Effector memory CD8-positive, alpha-beta T cell (primary cell): ENCODE results near the gene ZNF804B.
A peak's percentile ranks its signal among the peaks of the same experiment; 100 is the strongest.

Experiments
- ATAC-seq: fragments of 150-1000 bp; cut with Tn5 transposase; replicated peaks from 2 replicates; pipeline ENCODE4 v1.10.0; 2021; ENCODE audit warnings: mild to moderate bottlenecking, moderate library complexity
- DNase-seq, 3 experiments: peaks; one replicate each; pipeline ENCODE4 v3.0.0; 2021
- H3K27ac Mint-ChIP-seq, 2 donors: one replicate each; pipeline ENCODE4 v1.8.0; 2022; ENCODE audit warnings: mild to moderate bottlenecking in 2 of 2, mixed read lengths in 2 of 2, moderate library complexity in 2 of 2
- H3K27me3 Mint-ChIP-seq, 2 donors: one replicate each; pipeline ENCODE4 v1.8.0; 2022; ENCODE audit warnings: mixed read lengths in 2 of 2
- H3K36me3 Mint-ChIP-seq: one replicate; pipeline ENCODE4 v1.8.0; 2022; ENCODE audit warnings: mild to moderate bottlenecking, moderate library complexity, mixed read lengths; ENCODE audit not compliant: insufficient read depth
- H3K4me1 Mint-ChIP-seq, 2 donors: one replicate each; pipeline ENCODE4 v1.8.0; 2022; ENCODE audit warnings: low read depth in 2 of 2, mixed read lengths in 2 of 2
- H3K4me3 Mint-ChIP-seq, 2 donors: one replicate each; pipeline ENCODE4 v1.8.0; 2022; ENCODE audit warnings: mild to moderate bottlenecking in 2 of 2, mixed read lengths in 2 of 2, moderate library complexity in 2 of 2
- H3K9me3 Mint-ChIP-seq, 2 donors: one replicate each; pipeline ENCODE4 v1.8.0; 2022; ENCODE audit warnings: mixed read lengths in 2 of 2

Gene ZNF804B

GRCh38 chr7:88789480-88790064 is 30.1 kb downstream of the ZNF804B start:
- no peaks in the 10 kb centered on the region for H3K36me3 Mint-ChIP-seq
- H3K4me1 Mint-ChIP-seq: no peaks in the 10 kb centered on the region
- H3K4me3 Mint-ChIP-seq: no peak overlapping the region
- H3K27ac Mint-ChIP-seq: no peak overlapping the region
- H3K9me3 Mint-ChIP-seq: no peaks in the 10 kb centered on the region
- no peak for ATAC-seq
- no peaks in the 10 kb centered on the region for H3K27me3 Mint-ChIP-seq
- no peak for DNase-seq

GRCh38 chr7:88791891-88792290 is 32.4 kb downstream of the ZNF804B start:
- H3K4me3 Mint-ChIP-seq: no peak overlapping the region
- no peaks in the 10 kb centered on the region for H3K9me3 Mint-ChIP-seq
- ATAC-seq: no peak
- no peaks in the 10 kb centered on the region for H3K27me3 Mint-ChIP-seq
- no peaks in the 10 kb centered on the region for H3K4me1 Mint-ChIP-seq
- H3K27ac Mint-ChIP-seq: no peak overlapping the region
- DNase-seq: no peak
- no peaks in the 10 kb centered on the region for H3K36me3 Mint-ChIP-seq

- Mint-ChIP-seq H3K4me1 (no peaks in the 10 kb centered on the region), H3K36me3 (no peaks in the 10 kb centered on the region), H3K4me3 (no peak overlapping the region), H3K27ac (no peak overlapping the region), H3K27me3 (no peaks in the 10 kb centered on the region), H3K9me3 (no peaks in the 10 kb centered on the region)
- DNase-seq (no peak), ATAC-seq (no peak)
Observed at GRCh38 chr7:88792361-88792760, 32.9 kb downstream of the ZNF804B start.

- Mint-ChIP-seq H3K27me3 (no peaks in the 10 kb centered on the region), H3K4me3 (no peak within 1 kb of the TSS), H3K9me3 (no peaks in the 10 kb centered on the region), H3K27ac (no peak within 1 kb of the TSS), H3K4me1 (no peaks in the 10 kb centered on the region), H3K36me3 (no peaks in the 10 kb centered on the region)
- ATAC-seq (no peak), DNase-seq (no peak)
Observed at GRCh38 chr7:88795553-88795952, 36.1 kb downstream of the ZNF804B start, which contains the start of gene TEX47. Gene TEX47, minus strand, starts transcription at chr7:88795737. Its CDS starts 795 bp downstream, at chr7:88794942.

GRCh38 chr7:88801046-88801445 is 41.5 kb downstream of the ZNF804B start:
- Mint-ChIP-seq H3K4me3 (no peak overlapping the region), H3K36me3 (no peaks in the 10 kb centered on the region), H3K4me1 (no peaks in the 10 kb centered on the region), H3K9me3 (peaks cover 0 to 2% of the 10 kb centered on the region in 2 donors), H3K27ac (no peak overlapping the region), H3K27me3 (no peaks in the 10 kb centered on the region)
- DNase-seq (no peak), ATAC-seq (no peak)

- ATAC-seq: no peak
- H3K27me3 Mint-ChIP-seq: no peaks in the 10 kb centered on the region
- no peaks in the 10 kb centered on the region for H3K4me1 Mint-ChIP-seq
- H3K9me3 Mint-ChIP-seq: peaks cover 0 to 2% of the 10 kb centered on the region in 2 donors
- no peaks in the 10 kb centered on the region for H3K36me3 Mint-ChIP-seq
- no peak overlapping the region for H3K27ac Mint-ChIP-seq
- no peak overlapping the region for H3K4me3 Mint-ChIP-seq
- no peak for DNase-seq
Observed at GRCh38 chr7:88806280-88807037, 47.0 kb downstream of the ZNF804B start.

- DNase-seq (no peak), ATAC-seq (no peak)
- Mint-ChIP-seq H3K27me3 (no peaks in the 10 kb centered on the region), H3K36me3 (no peaks in the 10 kb centered on the region), H3K4me1 (no peaks in the 10 kb centered on the region), H3K27ac (no peak overlapping the region), H3K9me3 (peaks cover 10 to 16% of the 10 kb centered on the region in 2 donors), H3K4me3 (no peak overlapping the region)
Observed at GRCh38 chr7:88818552-88818951, 59.1 kb downstream of the ZNF804B start.

- Mint-ChIP-seq H3K4me3 (no peak overlapping the region), H3K27ac (no peak overlapping the region), H3K9me3 (peaks cover 0 to 6% of the 10 kb centered on the region in 2 donors), H3K27me3 (no peaks in the 10 kb centered on the region), H3K36me3 (no peaks in the 10 kb centered on the region), H3K4me1 (no peaks in the 10 kb centered on the region)
- no peak for ATAC-seq
- no peak for DNase-seq
Observed at GRCh38 chr7:88826222-88826621, 66.7 kb downstream of the ZNF804B start.

GRCh38 chr7:88835147-88835728 is 75.7 kb downstream of the ZNF804B start:
- no peaks in the 10 kb centered on the region for H3K9me3 Mint-ChIP-seq
- DNase-seq: no peak
- no peak overlapping the region for H3K4me3 Mint-ChIP-seq
- no peaks in the 10 kb centered on the region for H3K4me1 Mint-ChIP-seq
- H3K36me3 Mint-ChIP-seq: no peaks in the 10 kb centered on the region
- no peak overlapping the region for H3K27ac Mint-ChIP-seq
- ATAC-seq: no peak
- no peaks in the 10 kb centered on the region for H3K27me3 Mint-ChIP-seq

GRCh38 chr7:88842201-88842600 is 82.7 kb downstream of the ZNF804B start:
- Mint-ChIP-seq H3K27me3 (no peaks in the 10 kb centered on the region), H3K36me3 (no peaks in the 10 kb centered on the region), H3K4me1 (no peaks in the 10 kb centered on the region), H3K4me3 (no peak overlapping the region), H3K27ac (no peak overlapping the region), H3K9me3 (no peaks in the 10 kb centered on the region)
- DNase-seq (no peak), ATAC-seq (no peak)

GRCh38 chr7:88845091-88845490 is 85.6 kb downstream of the ZNF804B start:
- Mint-ChIP-seq H3K4me3 (no peak overlapping the region), H3K27me3 (no peaks in the 10 kb centered on the region), H3K36me3 (no peaks in the 10 kb centered on the region), H3K4me1 (no peaks in the 10 kb centered on the region), H3K27ac (no peak overlapping the region), H3K9me3 (peaks cover 0 to 6% of the 10 kb centered on the region in 2 donors)
- DNase-seq (no peak), ATAC-seq (no peak)

GRCh38 chr7:88851220-88851619 is 91.7 kb downstream of the ZNF804B start:
- Mint-ChIP-seq H3K4me3 (no peak overlapping the region), H3K36me3 (no peaks in the 10 kb centered on the region), H3K27ac (no peak overlapping the region), H3K9me3 (peaks cover 0 to 10% of the 10 kb centered on the region in 2 donors), H3K4me1 (no peaks in the 10 kb centered on the region), H3K27me3 (no peaks in the 10 kb centered on the region)
- DNase-seq (no peak), ATAC-seq (no peak)

- H3K27ac Mint-ChIP-seq: no peak overlapping the region
- H3K4me1 Mint-ChIP-seq: no peaks in the 10 kb centered on the region
- H3K9me3 Mint-ChIP-seq: peaks cover 10 to 11% of the 10 kb centered on the region in 2 donors
- peaks cover 3% of the 10 kb centered on the region for H3K36me3 Mint-ChIP-seq
- ATAC-seq: no peak
- no peaks in the 10 kb centered on the region for H3K27me3 Mint-ChIP-seq
- no peak overlapping the region for H3K4me3 Mint-ChIP-seq
- DNase-seq: no peak
Observed at GRCh38 chr7:88859288-88859687, 99.8 kb downstream of the ZNF804B start.

GRCh38 chr7:88866265-88866863 is 106.9 kb downstream of the ZNF804B start:
- Mint-ChIP-seq H3K27ac (peak overlapping the region in 1 of 2 donors; percentile 1), H3K36me3 (no peaks in the 10 kb centered on the region), H3K9me3 (peaks cover 13 to 14% of the 10 kb centered on the region in 2 donors), H3K27me3 (no peaks in the 10 kb centered on the region), H3K4me1 (no peaks in the 10 kb centered on the region), H3K4me3 (no peak overlapping the region)
- no peak for ATAC-seq
- no peak for DNase-seq
